Mononuclear cell (primary cell): ENCODE results near the gene CTNNA2. TPM values are rescaled to one million over a fixed set of nuclear protein-coding genes. Genes with fewer than 3 reads are reported as not detected.

Experiments used
- H3K27me3 ChIP-seq: 2 replicates; pipeline ENCODE4 v1.6.0; 2011; ENCODE audit warnings: low read length, control low read depth; ENCODE audit not compliant: insufficient read depth
- H3K4me1 ChIP-seq: 2 replicates; pipeline ENCODE4 v1.5.1; 2011; ENCODE audit warnings: mild to moderate bottlenecking, low read length, control low read depth; ENCODE audit not compliant: insufficient read depth
- H3K4me3 ChIP-seq: 2 replicates; pipeline ENCODE4 v1.5.1; 2011; ENCODE audit warnings: mild to moderate bottlenecking, low read length, moderate library complexity
- H3K9me3 ChIP-seq: 2 replicates; pipeline ENCODE4 v1.5.1; 2011; ENCODE audit warnings: low read depth, mild to moderate bottlenecking, control low read depth, low read length
- total RNA-seq: library from RNA; depleted of rRNA; stranded (reverse); fragments of >200 nt; gene quantifications from one replicate; pipeline ENCODE4 v1.2.3, GENCODE V29; 2012

Gene CTNNA2
- total RNA-seq, 1 donor = not detected

GRCh38 chr2:79585701-79586433 is 73.0 kb downstream of the CTNNA2 start:
- H3K4me1 ChIP-seq = no peaks in the 10 kb centered on the region
- no peak overlapping the region for H3K4me3 ChIP-seq
- H3K9me3 ChIP-seq = no peaks in the 10 kb centered on the region
- no peaks in the 10 kb centered on the region for H3K27me3 ChIP-seq

- Histone ChIP-seq H3K27me3 (no peaks in the 10 kb centered on the region), H3K9me3 (no peaks in the 10 kb centered on the region), H3K4me3 (no peak overlapping the region), H3K4me1 (no peaks in the 10 kb centered on the region)
These were observed 78.4 kb downstream of the CTNNA2 start for GRCh38 chr2:79591281-79591680.

GRCh38 chr2:79593237-79593867 is 80.5 kb downstream of the CTNNA2 start:
- Histone ChIP-seq H3K4me3 (no peak overlapping the region), H3K4me1 (no peaks in the 10 kb centered on the region), H3K27me3 (no peaks in the 10 kb centered on the region), H3K9me3 (no peaks in the 10 kb centered on the region)

GRCh38 chr2:79596403-79596802 is 83.6 kb downstream of the CTNNA2 start:
- no peaks in the 10 kb centered on the region for H3K9me3 ChIP-seq

GRCh38 chr2:79604748-79605147 is 91.9 kb downstream of the CTNNA2 start:
- no peaks in the 10 kb centered on the region for H3K9me3 ChIP-seq
- no peaks in the 10 kb centered on the region for H3K4me1 ChIP-seq
- no peaks in the 10 kb centered on the region for H3K27me3 ChIP-seq
- no peak overlapping the region for H3K4me3 ChIP-seq

More at GRCh38 chr2:79596403-79596802, 83.6 kb downstream of the CTNNA2 start:
- no peak overlapping the region for H3K4me3 ChIP-seq
- no peaks in the 10 kb centered on the region for H3K27me3 ChIP-seq
- H3K4me1 ChIP-seq = no peaks in the 10 kb centered on the region

- no peaks in the 10 kb centered on the region for H3K27me3 ChIP-seq
These were observed 98.7 kb downstream of the CTNNA2 start for GRCh38 chr2:79611448-79612016.

GRCh38 chr2:79612999-79613398 is 100.1 kb downstream of the CTNNA2 start:
- H3K4me3 ChIP-seq = no peak overlapping the region
- no peaks in the 10 kb centered on the region for H3K27me3 ChIP-seq
- no peaks in the 10 kb centered on the region for H3K9me3 ChIP-seq
- no peaks in the 10 kb centered on the region for H3K4me1 ChIP-seq

More at GRCh38 chr2:79611448-79612016, 98.7 kb downstream of the CTNNA2 start:
- H3K4me3 ChIP-seq = no peak overlapping the region
- no peaks in the 10 kb centered on the region for H3K4me1 ChIP-seq
- no peaks in the 10 kb centered on the region for H3K9me3 ChIP-seq

GRCh38 chr2:79619442-79619841 is 106.6 kb downstream of the CTNNA2 start:
- Histone ChIP-seq H3K4me1 (no peaks in the 10 kb centered on the region), H3K9me3 (no peaks in the 10 kb centered on the region), H3K27me3 (no peaks in the 10 kb centered on the region), H3K4me3 (no peak overlapping the region)

- H3K4me3 ChIP-seq = no peak overlapping the region
- H3K27me3 ChIP-seq = no peaks in the 10 kb centered on the region
- H3K9me3 ChIP-seq = no peaks in the 10 kb centered on the region
- H3K4me1 ChIP-seq = no peaks in the 10 kb centered on the region
These were observed 107.1 kb downstream of the CTNNA2 start for GRCh38 chr2:79619976-79620375.

- Histone ChIP-seq H3K9me3 (no peaks in the 10 kb centered on the region), H3K4me3 (no peak overlapping the region), H3K27me3 (no peaks in the 10 kb centered on the region), H3K4me1 (no peaks in the 10 kb centered on the region)
These were observed 107.8 kb downstream of the CTNNA2 start for GRCh38 chr2:79620679-79621078.

- Histone ChIP-seq H3K27me3 (no peaks in the 10 kb centered on the region), H3K9me3 (no peaks in the 10 kb centered on the region)
These were observed 108.4 kb downstream of the CTNNA2 start for GRCh38 chr2:79621252-79621651.

GRCh38 chr2:79621755-79622154 is 108.9 kb downstream of the CTNNA2 start:
- no peak overlapping the region for H3K4me3 ChIP-seq
- no peaks in the 10 kb centered on the region for H3K27me3 ChIP-seq
- no peaks in the 10 kb centered on the region for H3K4me1 ChIP-seq
- no peaks in the 10 kb centered on the region for H3K9me3 ChIP-seq

More at GRCh38 chr2:79621252-79621651, 108.4 kb downstream of the CTNNA2 start:
- no peak overlapping the region for H3K4me3 ChIP-seq
- no peaks in the 10 kb centered on the region for H3K4me1 ChIP-seq

GRCh38 chr2:79622508-79622907 is 109.7 kb downstream of the CTNNA2 start:
- Histone ChIP-seq H3K4me3 (no peak overlapping the region), H3K9me3 (no peaks in the 10 kb centered on the region), H3K27me3 (no peaks in the 10 kb centered on the region), H3K4me1 (no peaks in the 10 kb centered on the region)

- H3K9me3 ChIP-seq = no peaks in the 10 kb centered on the region
- no peak overlapping the region for H3K4me3 ChIP-seq
- no peaks in the 10 kb centered on the region for H3K27me3 ChIP-seq
- no peaks in the 10 kb centered on the region for H3K4me1 ChIP-seq
These were observed 114.4 kb downstream of the CTNNA2 start for GRCh38 chr2:79627237-79627636.

- Histone ChIP-seq H3K4me1 (no peaks in the 10 kb centered on the region), H3K9me3 (no peaks in the 10 kb centered on the region), H3K27me3 (no peaks in the 10 kb centered on the region), H3K4me3 (no peak overlapping the region)
These were observed 117.2 kb downstream of the CTNNA2 start for GRCh38 chr2:79630060-79630459.
